ENCODE measurements around the gene WFDC6.
"Not testable (repeated sequence)": the region's sequence is repeated elsewhere in the genome, so short reads cannot be mapped to it uniquely, and the experiment has no call there.

The WFDC6 gene

DNA sequence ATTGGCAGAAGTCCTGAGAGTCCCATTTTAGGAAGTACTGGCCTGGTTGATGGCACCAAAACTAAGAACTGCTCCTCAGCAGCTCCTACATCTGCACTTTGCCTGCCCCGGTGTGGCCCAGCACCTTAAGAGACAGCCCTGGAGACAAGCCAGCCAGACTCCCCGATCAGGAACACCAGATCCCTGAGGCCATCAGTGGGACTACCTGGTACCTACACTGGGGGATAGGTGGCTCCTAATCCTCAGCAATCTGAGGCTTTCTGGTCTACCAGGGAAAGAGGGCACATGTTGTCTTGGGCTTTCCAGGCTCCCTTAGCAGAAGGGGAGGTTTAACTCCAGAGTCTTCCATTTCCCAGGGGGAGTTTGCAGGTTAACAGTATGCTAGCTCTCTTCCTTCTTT, at the start of gene WFDC6:
WFDC6 (minus strand) TSS at position 101 of the 400 bp plus-strand sequence; CDS start at position 26, 75 bp downstream.
- Histone ChIP-seq H3K27ac (ENCODE audit: low read length) (no peak within 1 kb of the TSS), H3K27me3 (ENCODE audit: low read depth, low read length) (peaks cover 95% of the 10 kb centered on the region), H3K9me3 (ENCODE audit: insufficient read depth, low read length) (no peaks in the 10 kb centered on the region), H3K4me2 (ENCODE audit: low read length) (no peak within 1 kb of the TSS), H3K79me2 (ENCODE audit: low read length) (no peaks in the 10 kb centered on the region), H3K4me1 (ENCODE audit: low read length) (no peaks in the 10 kb centered on the region), H2AFZ (ENCODE audit: low read depth, low read length) (no peak within 1 kb of the TSS), H3K9ac (ENCODE audit: low read length) (no peak within 1 kb of the TSS), H3K4me3 (ENCODE audit: low read length) (no peak within 1 kb of the TSS), H4K20me1 (ENCODE audit: insufficient read depth, low read length) (no peaks in the 10 kb centered on the region), H3K36me3 (replicated peaks; ENCODE audit: low read depth, low read length) (no peaks in the 10 kb centered on the region)
- no peak for TF ChIP-seq EZH2phosphoT487 (IDR thresholded peaks at IDR 0.05; ENCODE audit: low read depth)
- TF ChIP-seq, protein P1, sequence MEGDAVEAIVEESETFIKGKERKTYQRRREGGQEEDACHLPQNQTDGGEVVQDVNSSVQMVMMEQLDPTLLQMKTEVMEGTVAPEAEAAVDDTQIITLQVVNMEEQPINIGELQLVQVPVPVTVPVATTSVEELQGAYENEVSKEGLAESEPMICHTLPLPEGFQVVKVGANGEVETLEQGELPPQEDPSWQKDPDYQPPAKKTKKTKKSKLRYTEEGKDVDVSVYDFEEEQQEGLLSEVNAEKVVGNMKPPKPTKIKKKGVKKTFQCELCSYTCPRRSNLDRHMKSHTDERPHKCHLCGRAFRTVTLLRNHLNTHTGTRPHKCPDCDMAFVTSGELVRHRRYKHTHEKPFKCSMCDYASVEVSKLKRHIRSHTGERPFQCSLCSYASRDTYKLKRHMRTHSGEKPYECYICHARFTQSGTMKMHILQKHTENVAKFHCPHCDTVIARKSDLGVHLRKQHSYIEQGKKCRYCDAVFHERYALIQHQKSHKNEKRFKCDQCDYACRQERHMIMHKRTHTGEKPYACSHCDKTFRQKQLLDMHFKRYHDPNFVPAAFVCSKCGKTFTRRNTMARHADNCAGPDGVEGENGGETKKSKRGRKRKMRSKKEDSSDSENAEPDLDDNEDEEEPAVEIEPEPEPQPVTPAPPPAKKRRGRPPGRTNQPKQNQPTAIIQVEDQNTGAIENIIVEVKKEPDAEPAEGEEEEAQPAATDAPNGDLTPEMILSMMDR (IDR thresholded peaks at IDR 0.05; ENCODE audit: low read depth, low read length): no peak

GRCh38 chr20:45588800-45589199, 49.5 kb upstream of the WFDC6 start:
- no peaks in the 10 kb centered on the region for H3K4me1 ChIP-seq (ENCODE audit: low read length)
- no peak overlapping the region for H2AFZ ChIP-seq (ENCODE audit: low read depth, low read length)
- no peak overlapping the region for H3K4me3 ChIP-seq (ENCODE audit: low read length)
- H4K20me1 ChIP-seq (ENCODE audit: insufficient read depth, low read length): no peaks in the 10 kb centered on the region
- H3K79me2 ChIP-seq (ENCODE audit: low read length): no peaks in the 10 kb centered on the region
- H3K36me3 ChIP-seq (replicated peaks; ENCODE audit: low read depth, low read length): no peaks in the 10 kb centered on the region
- no peak overlapping the region for H3K4me2 ChIP-seq (ENCODE audit: low read length)
- H3K27ac ChIP-seq (ENCODE audit: low read length): no peak overlapping the region
- TF ChIP-seq EZH2phosphoT487 (IDR thresholded peaks at IDR 0.05; ENCODE audit: low read depth): no peak
- TF ChIP-seq, protein P1 (IDR thresholded peaks at IDR 0.05; ENCODE audit: low read depth, low read length): no peak
- H3K27me3 ChIP-seq (ENCODE audit: low read depth, low read length): peaks cover 25% of the 10 kb centered on the region
- no peak overlapping the region for H3K9ac ChIP-seq (ENCODE audit: low read length)
- no peaks in the 10 kb centered on the region for H3K9me3 ChIP-seq (ENCODE audit: insufficient read depth, low read length)

GRCh38 chr20:45585986-45586385, 46.7 kb upstream of the WFDC6 start:
- peaks cover 32% of the 10 kb centered on the region for H3K27me3 ChIP-seq (ENCODE audit: low read depth, low read length)
- not testable (repeated sequence) for H4K20me1 ChIP-seq (ENCODE audit: insufficient read depth, low read length); H3K36me3 ChIP-seq (replicated peaks; ENCODE audit: low read depth, low read length); H2AFZ ChIP-seq (ENCODE audit: low read depth, low read length); H3K4me1 ChIP-seq (ENCODE audit: low read length); H3K9me3 ChIP-seq (ENCODE audit: insufficient read depth, low read length); H3K4me3 ChIP-seq (ENCODE audit: low read length); H3K27ac ChIP-seq (ENCODE audit: low read length); H3K79me2 ChIP-seq (ENCODE audit: low read length); H3K9ac ChIP-seq (ENCODE audit: low read length); H3K4me2 ChIP-seq (ENCODE audit: low read length)

- not testable (repeated sequence) for H4K20me1 ChIP-seq (ENCODE audit: insufficient read depth, low read length); H3K9me3 ChIP-seq (ENCODE audit: insufficient read depth, low read length); H3K4me3 ChIP-seq (ENCODE audit: low read length); H2AFZ ChIP-seq (ENCODE audit: low read depth, low read length); H3K9ac ChIP-seq (ENCODE audit: low read length); H3K36me3 ChIP-seq (replicated peaks; ENCODE audit: low read depth, low read length); H3K4me2 ChIP-seq (ENCODE audit: low read length); H3K4me1 ChIP-seq (ENCODE audit: low read length); H3K27ac ChIP-seq (ENCODE audit: low read length); H3K79me2 ChIP-seq (ENCODE audit: low read length)
- H3K27me3 ChIP-seq (ENCODE audit: low read depth, low read length): peaks cover 42% of the 10 kb centered on the region
Observed at GRCh38 chr20:45584294-45584693, 45.0 kb upstream of the WFDC6 start.

GRCh38 chr20:45583502-45583901, 44.2 kb upstream of the WFDC6 start:
- Histone ChIP-seq H3K4me3 (ENCODE audit: low read length) (no peak overlapping the region), H3K27me3 (ENCODE audit: low read depth, low read length) (peaks cover 40% of the 10 kb centered on the region), H3K9ac (ENCODE audit: low read length) (no peak overlapping the region), H3K4me1 (ENCODE audit: low read length) (no peaks in the 10 kb centered on the region), H3K9me3 (ENCODE audit: insufficient read depth, low read length) (no peaks in the 10 kb centered on the region), H3K79me2 (ENCODE audit: low read length) (no peaks in the 10 kb centered on the region), H2AFZ (ENCODE audit: low read depth, low read length) (no peak overlapping the region), H3K4me2 (ENCODE audit: low read length) (no peak overlapping the region), H3K36me3 (replicated peaks; ENCODE audit: low read depth, low read length) (no peaks in the 10 kb centered on the region), H4K20me1 (ENCODE audit: insufficient read depth, low read length) (no peaks in the 10 kb centered on the region), H3K27ac (ENCODE audit: low read length) (no peak overlapping the region)
- TF ChIP-seq, protein P1 (IDR thresholded peaks at IDR 0.05; ENCODE audit: low read depth, low read length): no peak
- no peak for TF ChIP-seq EZH2phosphoT487 (IDR thresholded peaks at IDR 0.05; ENCODE audit: low read depth)
